Measurements from ENCODE around the gene WBP1.
A peak's percentile ranks its signal among the peaks of the same experiment; 100 is the strongest.
"Not testable (repeated sequence)": the region's sequence is repeated elsewhere in the genome, so short reads cannot be mapped to it uniquely, and the experiment has no call there.

WBP1 gene

DNA sequence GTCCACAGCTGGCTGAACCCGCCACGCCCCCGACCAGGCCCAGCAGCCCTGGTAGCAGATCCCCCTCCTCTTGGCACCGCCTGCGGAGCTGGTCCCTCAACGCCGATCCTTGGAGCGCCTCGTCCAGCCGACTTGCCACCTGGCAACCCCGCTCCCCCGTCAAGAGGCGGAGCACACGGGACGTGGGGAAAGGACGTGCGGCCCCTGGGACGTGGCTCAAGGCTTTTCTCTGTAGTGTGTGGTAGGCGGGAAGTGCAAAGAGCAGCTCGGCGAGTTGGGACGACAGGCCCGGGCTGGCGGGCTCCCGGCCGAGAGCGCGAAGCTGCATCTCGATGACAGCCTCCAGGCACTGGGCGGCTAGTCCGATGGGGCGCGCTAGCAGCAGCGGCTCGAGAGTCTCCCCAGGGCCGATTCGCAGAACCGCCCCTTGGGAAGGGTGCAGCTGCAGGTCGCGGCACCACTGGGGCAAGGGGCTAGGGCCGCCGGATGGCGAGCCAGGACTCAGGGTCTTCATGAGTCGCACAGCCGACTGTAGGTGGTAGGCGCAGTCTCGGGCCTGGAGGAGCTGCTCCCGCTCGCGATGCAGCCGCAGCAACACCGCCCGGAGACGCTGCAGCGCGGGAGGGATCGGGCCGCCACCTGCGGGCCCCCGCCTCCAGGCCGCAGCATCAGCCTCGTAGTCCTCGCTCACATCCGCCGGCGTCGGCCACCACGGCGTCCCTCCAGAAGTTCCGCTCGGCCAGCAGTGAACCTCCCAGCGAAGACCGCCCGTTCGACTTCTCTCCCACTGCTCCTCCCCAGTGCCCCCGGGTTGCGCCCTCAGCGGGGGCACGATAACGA, 23.9 kb downstream of the WBP1 start:
- no peak for DNase-seq (ENCODE audit: low read depth in 1 of 2, low spot score in 1 of 2)

DNA sequence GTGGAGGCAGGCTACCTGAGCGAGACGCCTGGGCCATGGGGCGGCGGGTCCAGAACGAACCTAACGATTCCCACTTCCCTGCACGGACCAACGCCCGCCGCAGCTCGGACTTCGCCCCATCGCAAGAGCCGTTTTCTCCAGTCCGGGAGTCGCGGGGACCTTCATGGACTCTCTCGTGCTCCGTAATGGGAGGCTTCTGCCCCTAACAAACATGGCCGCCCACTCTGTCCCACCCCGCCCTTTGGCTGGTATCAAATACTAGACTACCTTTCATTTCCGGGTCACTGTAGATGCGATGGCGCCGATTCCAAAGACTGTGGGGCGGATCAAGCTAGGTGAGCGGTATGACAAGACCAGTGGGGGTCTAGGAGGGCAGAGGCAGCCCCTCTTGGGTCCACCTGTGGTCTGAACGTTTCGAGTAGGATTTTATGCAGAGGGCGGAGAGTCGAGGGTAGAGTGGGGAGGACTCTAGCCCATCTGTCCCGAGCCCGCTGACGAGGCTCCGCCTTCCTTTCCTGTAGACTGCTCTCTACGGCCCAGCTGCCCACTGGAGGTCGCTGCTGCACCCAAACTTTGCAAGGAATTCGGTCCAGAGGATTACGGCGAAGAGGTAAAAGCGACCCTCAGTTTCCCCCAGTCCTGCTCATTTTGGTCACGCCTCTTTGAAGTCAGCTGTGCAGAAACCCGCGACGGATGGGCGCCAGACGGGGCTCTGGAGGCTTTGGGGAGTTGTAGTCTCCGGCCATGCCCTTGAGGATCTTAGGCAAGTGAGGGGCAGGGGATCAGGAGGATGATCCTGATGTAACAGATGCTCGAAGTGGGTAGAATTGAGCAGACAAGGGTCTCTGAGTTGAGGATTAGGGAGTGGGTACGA, 24.8 kb downstream of the WBP1 start, which contains the start of the genes CCDC142 and TTC31:
Gene CCDC142 (minus strand): TSS at position 198 of the 874 bp plus-strand sequence. CDS start 161 bp downstream, at position 37.
Gene TTC31 (plus strand): TSS at position 281 of the 874 bp plus-strand sequence. CDS start 15 bp downstream, at position 296.
- DNase-seq (ENCODE audit: low read depth in 1 of 2, low spot score in 1 of 2), result peak; percentile 80 to 81

DNA sequence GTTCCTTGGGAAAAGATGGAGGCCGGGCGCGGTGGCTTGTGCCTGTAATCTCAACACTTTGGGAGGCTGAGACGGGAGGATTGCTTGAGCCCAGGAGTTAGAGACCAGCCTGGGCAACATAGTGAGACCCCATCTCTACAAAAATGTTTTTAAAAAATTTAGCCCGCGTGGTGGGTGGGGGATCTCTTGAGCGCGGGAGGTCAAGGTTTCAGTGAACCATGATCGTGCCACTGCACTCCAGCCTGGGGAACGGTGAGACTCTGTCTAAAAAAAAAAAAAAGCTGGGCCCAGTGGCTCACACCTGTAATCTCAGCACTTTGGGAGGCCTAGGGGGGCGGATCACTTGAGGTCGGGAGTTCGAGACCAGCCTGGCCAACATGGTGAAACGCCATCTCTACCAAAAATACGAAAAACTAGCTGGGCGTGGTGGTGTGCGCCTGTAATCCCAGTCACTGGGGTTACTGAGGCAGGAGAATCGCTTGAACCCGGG, 25.5 kb downstream of the WBP1 start:
- not testable (repeated sequence) for DNase-seq (ENCODE audit: low read depth in 1 of 2, low spot score in 1 of 2)

DNA sequence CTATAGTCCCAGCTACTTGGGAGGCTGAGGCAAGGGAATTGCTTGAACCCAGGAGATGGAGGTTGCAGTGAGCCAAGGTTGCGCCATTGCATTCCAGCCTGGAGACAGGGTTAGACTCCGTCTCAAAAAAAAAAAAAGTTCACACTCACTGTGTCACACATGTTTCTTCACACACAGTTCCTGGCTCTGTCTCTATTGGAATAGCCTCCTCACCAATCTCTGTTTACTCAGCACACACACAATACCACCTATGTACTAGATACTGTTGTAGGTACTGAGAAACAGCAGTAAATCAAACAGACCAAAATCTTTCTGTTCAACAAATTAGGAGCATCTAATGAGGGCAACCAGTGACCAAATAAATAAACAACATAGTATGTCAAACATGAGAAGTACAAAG, 27.9 kb downstream of the WBP1 start:
- DNase-seq (ENCODE audit: low read depth in 1 of 2, low spot score in 1 of 2), result no peak

DNA sequence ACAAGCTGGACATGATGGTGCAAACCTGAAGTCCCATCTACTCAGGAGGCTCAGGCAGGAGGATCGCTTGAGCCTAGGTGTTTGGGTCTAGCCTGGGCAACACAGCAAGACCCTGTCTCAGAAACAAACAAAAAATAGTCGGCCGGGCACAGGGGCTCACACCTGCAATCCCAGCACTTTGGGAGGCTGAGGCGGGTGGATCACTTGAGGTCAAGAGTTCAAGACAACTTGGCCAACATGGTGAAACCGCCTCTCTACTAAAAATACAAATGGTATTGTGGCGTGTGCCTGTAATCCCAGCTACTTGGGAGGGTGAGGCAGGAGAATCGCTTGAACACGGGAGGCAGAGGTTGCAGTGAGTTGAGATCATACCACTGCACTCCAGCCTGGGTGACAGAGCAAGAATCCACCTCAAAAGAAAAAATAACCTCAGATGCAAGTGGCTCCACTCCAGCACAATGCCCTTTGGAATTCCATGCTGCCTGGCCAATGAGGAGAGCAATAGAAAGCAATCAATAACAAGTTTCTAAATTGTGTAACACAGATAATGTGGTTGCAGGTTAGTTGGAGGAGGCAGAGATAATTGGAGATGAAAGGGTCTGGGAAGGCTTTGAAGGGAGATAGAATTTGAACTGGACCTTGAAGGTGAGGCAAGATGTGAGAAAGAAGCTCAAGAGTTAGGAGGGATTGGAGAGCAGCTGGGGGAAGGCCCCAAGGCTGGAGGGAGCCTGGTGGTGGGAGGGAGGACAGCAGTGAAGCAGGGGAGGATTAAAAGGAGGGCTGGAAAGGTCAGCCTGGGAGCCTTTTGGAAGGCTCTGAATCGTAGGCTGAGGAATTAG, 30.6 kb downstream of the WBP1 start:
- no peak for DNase-seq (ENCODE audit: low read depth in 1 of 2, low spot score in 1 of 2)

DNA sequence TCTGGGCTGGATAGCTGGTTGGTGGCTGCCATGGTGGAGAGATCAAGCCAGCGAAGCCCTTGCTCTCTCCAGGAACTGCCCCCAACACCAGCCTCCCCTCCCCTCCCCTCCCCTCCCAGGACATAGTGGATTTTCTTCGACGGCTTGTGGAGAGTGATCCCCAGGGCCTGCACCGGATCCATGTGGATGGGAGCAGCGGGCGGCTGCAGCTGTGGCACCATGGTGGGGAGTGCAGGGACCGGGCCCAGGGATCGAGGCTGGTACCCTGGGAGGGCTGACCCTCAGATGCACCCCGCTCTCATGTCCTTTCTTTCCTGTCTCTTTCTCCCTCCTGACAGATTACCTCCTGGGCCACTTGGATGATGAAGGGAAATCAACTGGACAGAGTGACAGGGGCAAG, 31.7 kb downstream of the WBP1 start:
- no peak for DNase-seq (ENCODE audit: low read depth in 1 of 2, low spot score in 1 of 2)

DNA sequence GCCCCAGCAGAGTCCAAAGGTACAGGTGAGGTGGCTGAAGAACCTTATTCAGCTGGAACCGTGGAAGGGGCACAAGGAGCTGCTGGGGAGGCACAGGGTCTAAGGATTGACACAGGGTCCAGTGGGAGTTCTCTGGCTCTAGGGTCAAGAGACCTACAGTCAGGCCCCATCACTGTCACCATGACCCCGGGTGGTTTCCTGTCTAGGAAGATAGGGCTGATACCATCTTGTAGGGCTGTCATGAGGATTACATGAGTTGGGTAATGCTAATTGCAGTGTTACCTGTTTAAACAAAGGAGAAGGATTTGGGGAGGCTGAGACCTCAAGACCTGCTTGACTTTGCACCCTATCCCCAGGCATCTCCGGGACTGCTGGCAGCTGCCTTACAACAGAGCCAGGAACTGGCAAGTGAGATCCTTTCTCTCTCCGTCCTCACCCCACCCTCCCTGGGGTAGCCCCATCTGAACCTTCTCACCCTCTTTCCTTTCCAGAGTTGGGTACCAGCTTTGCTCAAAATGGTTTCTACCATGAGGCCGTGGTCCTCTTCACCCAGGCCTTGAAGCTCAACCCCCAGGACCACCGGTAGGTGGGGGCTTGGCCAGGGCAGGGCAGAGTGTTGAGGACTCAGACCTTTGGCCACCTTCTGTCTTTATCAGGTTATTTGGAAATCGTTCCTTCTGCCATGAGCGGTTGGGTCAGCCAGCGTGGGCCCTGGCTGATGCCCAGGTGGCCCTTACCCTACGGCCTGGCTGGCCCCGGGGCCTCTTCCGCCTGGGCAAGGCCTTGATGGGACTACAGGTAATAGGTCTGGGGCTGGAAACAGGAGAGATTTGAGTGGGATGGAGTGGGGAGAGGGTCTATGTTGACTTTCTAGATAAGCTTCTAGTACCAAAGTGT, 33.7 kb downstream of the WBP1 start:
- no peak for DNase-seq (ENCODE audit: low read depth in 1 of 2, low spot score in 1 of 2)

DNA sequence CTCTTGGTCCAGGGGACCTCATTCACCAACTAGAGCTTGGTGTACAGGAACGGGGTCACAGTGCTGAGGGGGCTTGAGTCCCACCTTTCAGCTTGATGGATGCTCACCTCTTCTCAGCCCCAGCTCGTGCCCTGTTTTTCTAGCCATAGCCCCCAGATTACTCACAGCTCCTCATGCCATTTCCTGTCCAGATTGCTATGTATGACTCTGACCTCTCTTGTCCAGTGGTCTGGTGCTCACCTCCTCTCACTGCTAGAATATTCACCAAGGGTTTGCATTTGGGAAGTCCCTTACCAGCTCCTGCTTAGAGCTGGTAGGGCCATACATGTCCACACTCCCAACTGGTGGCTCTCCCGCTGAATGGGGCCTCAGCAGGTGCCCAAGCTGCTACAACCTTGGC, 35.3 kb downstream of the WBP1 start:
- no peak for DNase-seq (ENCODE audit: low read depth in 1 of 2, low spot score in 1 of 2)

DNA sequence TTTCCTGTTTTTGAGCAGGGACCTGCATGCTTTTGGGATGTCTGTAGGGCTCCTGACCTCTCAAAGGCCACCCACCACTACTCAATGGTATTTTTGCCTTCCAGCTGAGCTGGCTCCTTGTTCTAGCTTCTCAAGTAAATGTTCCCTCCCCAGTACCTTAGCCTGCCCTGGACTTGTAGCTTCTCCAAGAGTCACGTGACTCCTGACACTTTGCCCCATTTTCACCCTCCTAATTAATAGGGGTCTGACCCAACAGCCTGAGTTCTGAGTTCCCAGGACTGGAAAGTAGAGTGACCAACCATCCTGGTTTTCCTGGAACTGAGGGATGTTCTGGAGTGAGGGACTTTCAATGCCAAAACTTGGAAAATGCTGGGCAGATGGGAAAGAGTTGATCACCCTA, 37.2 kb downstream of the WBP1 start:
- DNase-seq (ENCODE audit: low read depth in 1 of 2, low spot score in 1 of 2), result no peak

DNA sequence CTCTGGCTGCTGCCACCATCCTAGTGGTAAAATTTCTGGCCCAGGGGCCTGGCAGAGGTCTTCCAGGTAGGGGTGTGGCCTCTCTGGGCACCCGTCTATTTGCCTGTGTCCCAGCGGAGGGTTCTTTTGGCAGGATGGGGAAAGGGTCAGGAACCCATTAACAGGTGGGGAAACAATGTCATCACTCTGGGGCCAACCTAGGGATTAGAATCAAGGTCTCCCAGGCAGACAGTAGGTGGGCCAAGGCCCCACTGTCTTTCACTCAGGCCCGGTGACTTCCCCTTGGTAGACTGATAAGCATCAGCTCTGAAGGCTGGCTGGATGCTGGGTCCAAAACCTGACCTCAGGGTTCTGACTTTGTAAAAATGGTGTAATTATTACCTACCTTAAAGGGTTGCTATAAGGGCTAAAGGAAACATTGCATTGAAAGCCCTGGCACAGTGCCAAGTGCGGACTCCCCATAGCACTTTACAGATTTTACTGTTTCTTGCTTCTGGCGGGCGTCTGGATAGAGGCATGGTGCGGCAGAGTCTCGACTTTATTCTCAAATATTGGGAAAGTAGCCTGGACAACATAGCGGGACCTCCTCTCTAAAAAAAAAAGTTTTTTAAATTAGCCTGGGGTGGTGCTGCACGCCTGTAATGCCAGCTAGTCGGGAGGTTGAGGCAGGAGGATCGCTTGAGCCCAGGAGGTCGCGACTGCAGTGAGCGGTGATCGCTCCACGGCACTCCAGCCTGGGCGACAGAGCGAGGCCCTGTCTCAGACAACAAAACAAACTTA, 38.9 kb downstream of the WBP1 start:
- no peak for DNase-seq (ENCODE audit: low read depth in 1 of 2, low spot score in 1 of 2)

DNA sequence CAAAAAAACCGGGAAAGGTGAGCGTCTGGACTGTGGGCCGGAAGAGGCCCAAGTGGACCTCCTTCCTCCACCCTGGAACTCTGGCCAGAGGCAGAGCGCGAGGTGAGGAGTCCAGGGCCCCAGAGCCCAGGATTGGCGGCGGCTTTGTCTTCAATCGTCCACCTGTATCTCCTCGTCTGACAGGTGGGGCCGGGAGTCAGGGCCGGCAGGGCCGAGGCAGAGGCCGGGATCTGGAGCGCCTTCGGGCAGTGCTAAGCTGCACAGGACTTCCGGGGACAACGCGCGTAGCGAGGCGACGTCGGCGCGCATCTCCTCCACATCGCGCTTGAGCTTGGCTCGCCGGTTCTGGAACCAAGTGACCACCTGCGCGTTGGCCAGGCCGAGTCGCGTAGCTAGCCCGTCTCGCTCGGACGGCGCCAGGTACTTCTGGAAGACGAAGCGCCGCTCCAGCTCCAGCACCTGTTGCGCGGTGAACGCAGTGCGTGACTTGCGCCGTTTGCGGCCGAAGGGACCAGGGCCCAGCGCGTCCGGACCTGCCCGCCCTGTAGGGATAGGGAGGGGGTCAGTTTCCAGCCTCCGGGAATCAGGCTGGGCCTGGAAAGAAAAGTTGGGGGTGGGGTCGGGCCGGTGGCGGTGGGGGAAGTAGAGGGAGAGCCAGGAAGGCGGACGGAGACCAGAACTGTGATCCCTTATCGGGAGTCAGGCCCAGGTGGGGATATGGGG, 39.7 kb downstream of the WBP1 start:
- DNase-seq (ENCODE audit: low read depth in 1 of 2, low spot score in 1 of 2), result no peak

DNA sequence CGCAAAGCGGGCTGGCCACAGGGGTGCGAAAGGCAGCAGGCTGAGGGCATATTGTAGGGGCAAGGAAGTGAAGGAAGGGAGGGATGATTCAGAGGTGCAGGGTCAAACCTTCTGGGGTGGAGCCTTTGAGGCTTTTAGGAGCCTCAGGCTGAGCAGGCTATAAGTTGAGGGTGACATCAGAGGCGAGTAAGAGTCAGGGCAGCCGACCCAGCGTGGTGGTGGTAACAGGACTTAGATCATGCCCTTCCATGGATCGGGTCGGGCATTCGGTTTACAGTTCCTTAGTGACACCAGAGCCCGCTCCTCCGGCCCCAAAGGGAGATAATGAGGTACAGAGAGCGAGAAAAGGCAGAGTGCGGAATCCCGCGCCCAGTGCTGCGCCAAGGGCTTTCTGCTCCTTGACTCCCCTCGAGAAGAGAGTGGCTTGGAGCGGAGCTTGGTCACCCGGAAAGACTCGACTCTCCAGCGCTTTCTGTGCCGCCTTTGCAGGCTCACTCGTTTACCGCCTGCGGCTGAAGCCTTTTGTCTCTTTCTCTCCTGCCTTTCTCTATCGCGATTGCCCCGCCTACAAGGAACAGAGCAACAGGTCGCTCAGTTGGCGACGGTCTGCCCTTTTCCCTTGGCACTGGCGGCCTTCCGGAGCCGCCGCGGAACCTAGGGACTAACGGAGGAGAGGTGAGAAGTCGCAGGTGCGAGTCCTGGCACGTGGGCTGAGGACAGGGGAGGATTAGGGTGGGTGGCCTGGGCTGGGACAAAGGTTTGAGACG, 40.4 kb downstream of the WBP1 start:
- no peak for DNase-seq (ENCODE audit: low read depth in 1 of 2, low spot score in 1 of 2)

DNA sequence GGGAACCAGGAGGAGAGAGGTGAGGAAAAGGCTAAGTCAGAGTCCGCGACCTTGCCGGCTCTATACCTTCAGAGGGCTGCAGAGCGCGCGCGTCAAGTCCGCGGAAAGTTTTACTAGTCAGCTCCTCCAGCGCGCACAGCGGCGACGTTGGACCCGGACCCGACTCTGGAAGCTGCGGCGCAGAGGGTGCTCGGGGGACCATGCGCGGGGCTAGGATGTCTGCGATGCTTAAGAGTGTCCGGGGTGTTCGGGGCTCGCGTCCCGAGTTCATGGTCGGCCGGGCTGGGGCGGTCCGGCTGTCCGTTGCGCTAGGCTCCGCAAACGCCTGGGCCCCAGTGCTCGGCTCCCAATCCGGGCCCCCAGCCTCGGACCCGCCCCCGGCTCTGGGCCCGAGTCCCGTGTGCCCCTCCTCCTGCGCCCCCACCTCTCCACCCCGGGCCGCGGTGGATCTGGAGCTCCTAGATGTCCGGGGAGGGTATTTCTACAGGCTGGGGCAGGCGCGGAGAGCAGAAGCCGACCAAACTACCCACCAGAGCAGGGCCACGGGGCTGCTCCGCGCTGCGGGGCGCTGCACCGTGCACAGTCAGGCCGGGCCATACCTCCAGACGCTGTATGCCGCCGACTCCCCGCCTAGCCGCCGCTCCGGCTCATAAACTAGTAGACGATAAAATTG, 41.2 kb downstream of the WBP1 start, which contains the start of gene LBX2:
Gene LBX2 (minus strand): TSS at position 337 of the 673 bp plus-strand sequence. CDS start 66 bp downstream, at position 271.
- DNase-seq (ENCODE audit: low read depth in 1 of 2, low spot score in 1 of 2), result no peak

DNA sequence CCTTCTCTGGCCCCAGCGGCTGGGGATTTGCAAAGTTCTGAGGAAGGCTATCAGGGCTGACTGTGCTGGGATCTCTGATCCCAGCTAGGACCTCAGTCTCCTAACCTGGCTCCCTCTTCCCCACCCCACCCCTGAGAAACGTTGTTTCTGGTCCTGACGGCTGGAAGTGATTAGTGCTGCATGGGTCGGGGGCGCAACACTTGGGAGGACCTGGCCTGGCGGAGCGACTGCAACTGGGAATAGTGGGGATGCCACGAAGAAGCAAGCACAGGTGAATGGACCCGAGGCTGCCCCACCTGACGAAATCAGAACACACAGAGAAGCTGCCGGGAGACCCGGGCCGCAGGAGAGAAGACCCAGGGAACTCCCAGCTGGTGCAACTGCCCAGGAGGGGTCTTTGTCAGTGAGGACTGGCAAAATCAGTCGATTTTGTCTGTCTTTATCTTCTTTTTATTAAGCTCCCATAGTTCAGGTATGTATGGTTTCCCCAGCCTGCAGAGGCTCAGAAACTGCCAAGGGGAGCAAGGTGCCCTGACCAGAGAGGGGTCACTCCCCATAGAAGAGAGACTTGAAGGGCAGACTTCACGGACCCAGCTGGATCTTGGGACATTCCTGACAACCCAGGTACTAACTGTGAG, 41.8 kb downstream of the WBP1 start:
- no peak for DNase-seq (ENCODE audit: low read depth in 1 of 2, low spot score in 1 of 2)

DNA sequence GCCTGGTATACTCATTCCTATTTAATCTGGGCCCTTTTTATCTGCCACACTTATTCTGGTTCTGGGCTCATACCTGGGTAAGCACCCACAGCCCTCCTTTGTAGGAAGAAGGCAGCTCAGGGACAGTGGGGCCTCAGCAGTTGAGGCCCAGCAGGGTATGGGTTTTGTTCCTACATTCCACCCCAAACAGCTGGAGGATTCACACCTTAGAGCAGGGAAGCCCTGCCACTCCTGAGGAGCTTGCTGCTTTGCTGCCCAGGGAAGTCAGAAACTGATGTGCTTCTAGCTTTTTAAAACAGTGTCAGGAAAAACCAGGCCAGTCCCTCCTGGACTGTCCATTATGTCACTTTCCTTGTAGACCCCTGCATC, 42.3 kb downstream of the WBP1 start:
- no peak for DNase-seq (ENCODE audit: low read depth in 1 of 2, low spot score in 1 of 2)

DNA sequence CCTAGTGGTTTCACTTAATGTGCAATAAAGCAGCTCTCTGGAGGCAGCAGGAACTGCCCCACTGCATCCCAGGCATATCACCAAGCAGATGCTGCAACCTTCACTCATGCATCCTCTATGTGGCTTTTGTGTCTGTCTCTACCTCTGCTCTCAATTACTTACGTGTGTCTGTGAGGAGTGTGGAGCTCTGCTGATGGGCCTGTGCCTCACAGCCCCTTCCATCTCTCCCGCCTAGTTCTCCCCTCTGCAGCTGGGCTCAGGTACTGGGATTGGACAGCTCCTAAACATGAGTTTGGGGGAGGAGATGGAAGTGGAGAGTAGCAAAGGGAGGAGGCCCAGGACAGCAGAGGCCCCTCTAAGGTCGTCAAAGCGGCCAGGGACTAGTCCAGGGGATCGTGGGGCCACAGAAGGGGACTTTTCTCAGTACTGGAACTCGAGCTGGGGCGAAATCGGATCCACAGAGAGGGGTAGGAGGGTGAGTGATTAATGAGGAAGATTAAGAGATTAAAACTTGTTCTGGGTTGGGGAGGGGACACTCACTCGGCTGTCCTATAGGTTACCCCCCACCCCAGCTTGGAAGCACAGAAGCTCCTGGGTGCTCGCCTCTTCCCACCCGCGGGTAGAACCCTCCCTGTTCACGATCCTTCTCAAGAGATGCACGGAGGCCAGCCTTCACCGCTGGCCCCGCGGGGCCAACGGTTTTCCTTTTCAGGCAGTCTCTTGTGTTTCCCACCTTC, 43.3 kb downstream of the WBP1 start:
- DNase-seq (ENCODE audit: low read depth in 1 of 2, low spot score in 1 of 2), result no peak

Data from stimulated activated CD4-positive, alpha-beta T cell treated with anti-CD3 and anti-CD28 coated beads, Interleukin-15, amount 100 ng/mL, for 1 hour (primary cell).